HG03066 (cell line): Measurements from ENCODE around the gene VDR.
"Not testable (repeated sequence)": the region's sequence is repeated elsewhere in the genome, so short reads cannot be mapped to it uniquely, and the experiment has no call there.

Source experiments
- ATAC-seq: cut with Tn5 transposase; IDR thresholded peaks from one replicate; pipeline ENCODE4 v1.9.1; 2021; ENCODE audit warnings: low read depth; ENCODE audit not compliant: unreplicated experiment

VDR gene

DNA sequence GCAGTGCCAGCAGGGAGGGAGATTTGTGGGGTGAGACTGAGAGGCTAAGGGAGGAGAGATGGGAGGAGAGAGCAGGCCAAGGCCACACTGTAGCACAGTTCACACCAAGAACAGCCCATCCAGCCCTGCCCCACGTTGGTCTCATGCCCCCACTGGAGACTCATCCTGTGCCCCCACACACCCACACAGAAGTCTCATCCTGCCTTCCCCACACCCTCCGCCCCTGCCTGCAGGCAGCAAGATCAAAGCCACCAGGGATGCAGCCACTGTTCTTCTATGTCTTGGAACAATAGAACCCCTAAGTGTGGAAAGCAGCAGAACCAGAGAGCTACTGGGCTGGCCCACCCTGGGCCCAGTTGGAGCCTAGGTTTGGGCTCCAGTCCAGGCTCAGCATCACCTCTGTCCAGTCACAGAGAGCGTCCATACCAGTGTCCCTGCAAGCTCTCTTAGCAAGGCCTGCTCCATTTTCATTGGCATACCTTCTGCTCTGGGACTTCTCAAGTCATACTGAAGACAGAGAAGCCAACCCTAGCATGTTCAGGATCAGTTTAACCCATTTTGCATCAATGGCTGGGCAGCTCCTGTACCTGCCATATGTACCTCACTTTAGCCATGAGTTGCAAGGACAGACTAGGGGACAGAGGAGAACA is 53.4 kb downstream of the VDR start:
- ATAC-seq, result no peak

DNA sequence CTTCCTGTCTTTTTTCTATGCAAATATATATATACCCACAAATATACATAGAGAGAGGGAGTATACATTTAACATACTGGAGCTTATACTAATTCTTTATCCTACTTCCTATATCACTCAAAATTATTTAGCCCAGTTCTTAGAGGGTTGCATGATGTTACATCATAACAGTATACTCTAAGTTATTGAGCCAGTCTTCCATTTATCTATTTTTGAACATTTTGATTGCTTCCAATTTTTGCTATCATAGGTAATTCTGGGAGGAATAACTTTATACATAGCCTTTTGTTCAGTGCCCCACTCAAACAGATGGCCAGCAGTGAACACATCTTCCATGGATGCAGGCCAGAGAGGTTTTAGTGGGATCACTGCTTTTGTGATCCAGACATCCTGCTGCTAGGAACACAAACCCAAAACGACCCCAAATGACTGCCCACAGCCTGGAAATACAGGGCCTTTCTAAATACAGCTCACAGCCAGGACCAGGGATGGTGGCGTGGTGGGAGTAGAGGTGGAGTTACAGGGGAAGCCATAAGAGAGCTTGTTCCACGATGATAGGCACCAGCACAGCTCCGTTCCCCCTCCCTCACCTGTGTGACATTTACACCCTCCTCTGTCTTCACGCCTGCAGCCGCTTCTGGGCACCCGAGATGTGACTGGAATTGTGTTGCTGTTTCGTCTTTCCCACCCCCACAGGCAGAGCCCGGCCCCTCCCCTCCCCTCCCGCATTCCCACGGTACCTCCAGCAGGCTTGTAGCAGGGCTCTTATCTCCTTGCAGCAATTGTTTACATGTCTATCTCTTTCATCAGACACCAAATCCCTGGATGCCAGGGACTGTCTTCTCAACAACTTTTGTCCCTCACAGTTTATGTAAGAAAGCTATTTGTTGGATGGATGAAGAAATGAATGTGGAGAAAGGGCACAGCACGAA is 54.4 kb downstream of the VDR start:
- ATAC-seq, result no peak

DNA sequence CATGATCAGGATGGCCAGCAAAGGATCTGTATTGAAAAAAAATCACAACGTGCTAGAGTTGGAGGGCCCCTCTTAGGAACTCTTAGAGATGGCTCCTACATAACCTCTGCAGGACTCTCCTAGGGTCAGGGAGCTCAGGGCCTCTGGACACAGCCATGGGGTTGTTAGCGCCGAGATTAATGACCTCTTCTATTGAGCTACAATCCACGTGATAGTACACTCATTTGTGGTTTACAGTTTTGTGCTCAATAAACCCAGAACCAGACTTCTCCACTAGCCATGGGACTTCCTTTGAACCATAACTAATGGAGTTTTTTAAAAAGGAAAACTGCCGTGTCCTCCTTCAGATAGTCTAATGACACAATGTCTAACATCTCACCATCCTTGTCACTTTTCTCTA is 55.5 kb downstream of the VDR start:
- no peak for ATAC-seq

DNA sequence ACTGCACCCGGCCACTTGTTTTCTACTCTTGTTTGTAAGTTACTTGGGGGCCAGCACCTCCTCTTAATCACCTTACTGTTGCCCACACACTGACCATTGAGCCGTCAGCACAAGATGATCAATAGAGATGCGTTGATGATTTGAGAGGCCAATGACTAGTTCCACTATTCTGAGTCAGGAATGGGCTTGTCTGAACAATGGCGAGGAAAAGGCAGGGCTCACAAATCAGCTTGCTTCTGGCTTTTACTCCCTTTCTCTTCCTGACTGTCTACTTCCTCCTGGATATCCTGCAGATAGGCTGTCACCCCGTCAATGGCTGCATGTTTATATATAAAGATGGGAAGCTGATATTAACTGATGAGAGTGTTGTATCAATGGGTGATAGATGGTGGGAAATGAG is 55.9 kb downstream of the VDR start:
- no peak for ATAC-seq

DNA sequence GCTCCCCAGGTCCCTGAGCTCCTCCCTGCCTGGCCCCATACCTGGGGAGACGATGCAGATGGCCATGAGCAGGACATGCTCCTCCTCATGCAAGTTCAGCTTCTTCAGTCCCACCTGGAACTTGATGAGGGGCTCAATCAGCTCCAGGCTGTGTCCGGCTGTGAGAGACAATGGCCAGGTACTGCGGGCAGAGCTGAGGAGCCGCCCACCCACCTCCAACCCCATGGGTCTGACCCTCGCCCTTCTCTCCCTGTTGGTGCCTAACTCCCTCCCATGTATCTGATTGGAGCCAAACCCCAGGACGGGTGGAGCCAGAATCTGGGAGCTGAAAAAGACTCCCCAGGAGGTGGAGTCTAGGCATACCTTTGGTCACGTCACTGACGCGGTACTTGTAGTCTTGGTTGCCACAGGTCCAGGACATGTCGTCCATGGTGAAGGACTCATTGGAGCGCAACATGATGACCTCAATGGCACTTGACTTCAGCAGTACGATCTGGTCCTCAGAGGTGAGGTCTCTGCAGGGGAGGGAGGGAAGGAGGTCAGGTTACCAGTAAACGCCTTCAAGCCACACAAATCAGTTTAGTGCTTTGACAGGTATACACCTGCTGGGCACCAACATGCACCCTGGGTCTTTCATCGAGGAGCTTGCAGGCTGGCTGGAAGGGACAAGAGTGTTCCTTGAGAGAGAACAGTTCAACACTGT is 58.3 kb downstream of the VDR start:
- ATAC-seq, result no peak

DNA sequence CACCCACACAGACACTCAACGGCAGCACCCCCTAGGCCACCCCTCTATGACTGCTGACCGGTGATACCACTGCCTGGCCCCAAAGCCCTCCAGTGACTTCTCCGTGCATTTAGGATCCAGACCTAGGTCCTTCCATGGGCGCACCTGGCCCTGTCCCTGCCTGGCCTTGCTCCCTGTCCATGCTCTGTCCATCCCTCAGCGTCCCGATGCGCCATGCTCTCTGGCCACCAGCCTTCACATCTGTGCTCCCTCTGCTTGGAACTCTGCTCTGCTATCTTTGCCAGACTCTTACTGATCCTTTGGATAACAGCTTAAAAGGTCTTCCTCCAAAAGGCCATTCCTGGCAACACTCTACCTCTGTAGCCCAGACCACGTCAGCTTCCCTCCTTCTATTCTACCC is 59.7 kb downstream of the VDR start:
- ATAC-seq, result no peak

DNA sequence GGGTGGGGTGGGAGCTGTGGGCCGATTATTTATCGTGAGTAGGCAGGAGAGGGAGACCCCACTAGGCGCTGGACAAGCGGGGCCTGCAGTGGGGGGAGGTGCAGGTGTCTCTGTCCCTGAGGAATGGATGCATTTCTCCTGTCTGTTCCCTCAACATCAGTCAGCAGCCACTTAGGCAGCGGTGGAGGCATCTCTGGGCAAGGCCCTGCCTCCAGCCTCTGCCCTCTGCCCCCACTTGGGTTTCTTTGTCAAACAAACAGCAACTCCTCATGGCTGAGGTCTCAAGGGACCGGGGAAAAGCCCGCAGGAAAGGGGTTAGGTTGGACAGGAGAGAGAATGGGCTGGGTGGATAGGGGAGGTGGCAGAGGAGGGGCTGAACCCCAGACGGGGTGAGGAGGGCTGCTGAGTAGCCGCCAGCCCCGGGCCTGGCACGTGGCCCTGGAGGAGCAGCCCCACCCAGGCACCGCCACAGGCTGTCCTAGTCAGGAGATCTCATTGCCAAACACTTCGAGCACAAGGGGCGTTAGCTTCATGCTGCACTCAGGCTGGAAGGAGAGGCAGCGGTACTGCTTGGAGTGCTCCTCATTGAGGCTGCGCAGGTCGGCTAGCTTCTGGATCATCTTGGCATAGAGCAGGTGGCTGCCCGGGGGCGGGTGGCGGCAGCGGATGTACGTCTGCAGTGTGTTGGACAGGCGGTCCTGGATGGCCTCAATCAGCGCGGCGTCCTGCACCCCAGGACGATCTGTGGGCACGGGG is 60.4 kb downstream of the VDR start:
- no peak for ATAC-seq

DNA sequence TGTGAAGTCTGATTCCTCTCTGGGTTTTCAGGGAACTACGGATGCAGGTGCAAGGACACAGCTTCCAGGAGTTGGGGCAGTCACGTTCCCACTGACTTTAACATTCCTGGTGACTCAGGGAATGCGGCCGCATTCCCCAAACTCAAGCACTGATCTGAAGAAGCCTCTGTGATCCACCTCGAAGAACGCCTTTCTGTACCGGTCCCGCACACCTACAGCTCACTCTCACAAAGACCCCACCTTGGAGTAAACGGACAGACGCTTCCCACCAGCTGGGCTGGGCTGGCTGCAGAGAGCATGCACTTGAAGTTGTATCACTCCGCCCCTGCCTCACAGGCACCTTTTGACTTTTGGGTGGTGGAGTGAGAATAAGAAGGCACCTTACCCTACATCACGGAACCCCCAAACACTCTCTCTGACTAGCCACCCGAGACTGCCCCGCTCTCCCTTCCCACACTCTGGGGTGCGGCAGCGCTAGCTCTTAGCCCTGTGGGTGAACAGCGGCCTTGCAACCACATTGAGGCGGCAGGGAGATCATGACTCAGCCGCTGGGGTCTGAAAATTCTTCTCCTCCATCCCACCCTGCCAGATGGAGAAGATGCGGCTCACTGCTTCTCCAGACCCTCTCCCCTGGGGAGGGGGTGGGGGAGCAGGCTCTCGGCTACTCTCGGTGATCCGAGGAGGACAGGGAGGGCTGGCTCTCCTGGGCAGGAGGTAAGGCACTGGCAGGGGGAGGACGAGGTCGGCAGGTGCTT is 61.4 kb downstream of the VDR start:
- no peak for ATAC-seq

DNA sequence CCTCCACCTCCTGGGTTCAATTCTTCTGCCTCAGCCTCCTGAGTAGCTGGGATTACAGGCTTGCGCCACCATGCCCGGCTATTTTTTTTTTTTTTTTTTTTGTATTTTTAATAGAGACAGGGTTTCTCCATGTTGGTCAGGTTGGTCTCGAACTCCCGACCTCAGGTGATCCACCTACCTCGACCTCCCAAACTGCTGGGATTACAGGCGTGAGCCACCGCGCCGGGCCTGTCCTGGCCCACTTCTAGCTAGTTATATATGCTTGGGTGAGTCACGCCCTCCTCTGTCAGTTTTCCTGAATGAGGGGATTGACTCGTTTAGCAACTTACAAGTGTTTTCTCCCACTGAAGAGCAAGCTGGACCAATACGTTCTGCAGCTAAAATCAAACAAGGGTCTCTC is 62.3 kb downstream of the VDR start:
- not testable (repeated sequence) for ATAC-seq

DNA sequence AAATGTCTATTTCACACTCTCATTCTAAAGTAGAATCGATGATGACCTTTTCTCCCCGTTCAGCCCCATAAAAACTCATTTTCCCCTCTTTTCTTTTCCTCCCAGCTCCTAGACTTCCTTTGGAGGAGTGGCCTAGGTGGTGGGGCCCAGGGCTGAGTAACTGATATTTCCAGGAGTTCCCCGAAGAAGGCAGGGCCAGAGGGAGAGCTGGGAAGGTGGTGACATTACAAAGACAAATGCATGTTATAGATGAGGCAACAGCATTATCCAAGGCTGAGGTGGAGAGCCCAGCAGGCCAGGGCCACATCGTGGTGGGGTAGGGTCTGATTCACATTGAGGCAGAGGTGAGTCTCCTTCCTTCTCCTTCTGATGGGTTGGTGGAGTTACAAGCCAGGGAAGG is 62.9 kb downstream of the VDR start:
- no peak for ATAC-seq

DNA sequence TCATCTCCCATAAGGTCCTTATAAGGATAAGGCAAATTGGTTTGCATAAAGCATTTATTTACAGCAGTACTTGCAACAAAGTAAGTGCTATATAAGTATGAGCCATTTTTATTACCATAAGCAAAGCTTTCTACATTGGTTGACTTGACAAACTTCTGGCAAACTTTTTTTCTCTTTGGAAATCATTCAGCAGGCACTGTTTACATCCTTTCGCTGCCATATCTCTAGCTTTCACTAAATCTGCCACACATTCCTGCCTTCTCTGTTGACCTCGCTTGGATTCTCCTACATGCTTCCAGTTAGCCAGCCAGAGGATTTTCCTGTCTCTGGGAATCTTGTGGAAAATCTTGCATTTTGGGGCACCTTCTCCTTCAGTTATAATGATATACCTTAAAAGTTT is 63.3 kb downstream of the VDR start:
- ATAC-seq, result no peak

DNA sequence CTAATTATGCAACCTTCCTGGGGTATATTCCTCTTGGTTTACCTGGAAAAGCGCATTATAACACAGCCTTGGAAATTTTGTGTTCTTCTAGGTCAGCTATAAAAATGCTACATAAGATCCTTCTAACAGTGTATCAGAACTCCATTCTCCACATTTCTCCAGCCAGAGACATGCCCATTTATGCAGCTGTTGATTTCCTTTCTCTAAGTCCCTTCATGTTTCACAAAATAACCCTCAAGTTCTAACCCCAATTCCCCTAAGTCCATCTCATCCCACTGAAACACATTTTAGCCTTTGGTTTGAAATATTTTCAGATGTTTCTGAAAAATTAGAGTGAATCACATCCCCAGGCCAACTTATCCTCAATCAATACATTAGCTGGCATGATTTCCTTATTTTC is 64.2 kb downstream of the VDR start:
- ATAC-seq, result no peak

DNA sequence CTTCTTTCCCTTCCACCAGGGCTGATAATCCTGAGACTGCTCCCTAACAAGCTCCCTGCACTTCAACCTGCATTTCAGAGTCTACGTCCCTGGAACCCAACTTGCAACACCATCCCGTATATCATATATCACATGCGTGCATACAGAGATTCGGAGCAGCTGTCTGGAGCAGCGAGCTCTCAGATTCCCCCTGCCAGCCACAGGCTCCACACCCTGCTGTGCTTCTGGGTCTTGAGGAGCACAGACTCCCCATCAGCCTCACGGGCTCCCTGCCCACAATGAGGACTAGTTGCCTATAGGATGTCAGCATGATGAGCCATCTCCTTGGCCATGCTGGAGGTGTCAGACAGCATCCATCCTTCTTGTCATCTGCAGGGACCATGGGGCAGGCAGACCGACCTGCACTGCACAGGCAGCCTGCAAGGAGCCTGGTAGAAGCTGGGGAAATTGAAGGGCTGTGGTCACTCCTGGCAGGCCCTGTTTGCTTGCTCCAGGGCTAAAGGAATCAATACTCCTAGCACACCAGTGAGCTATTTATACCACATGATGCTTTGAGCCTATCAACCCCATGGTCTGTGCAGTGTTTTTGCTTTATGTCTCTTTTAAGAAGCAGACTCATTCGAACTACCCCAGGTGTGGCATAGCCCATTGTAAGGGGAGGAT is 65.4 kb downstream of the VDR start:
- ATAC-seq, result no peak

DNA sequence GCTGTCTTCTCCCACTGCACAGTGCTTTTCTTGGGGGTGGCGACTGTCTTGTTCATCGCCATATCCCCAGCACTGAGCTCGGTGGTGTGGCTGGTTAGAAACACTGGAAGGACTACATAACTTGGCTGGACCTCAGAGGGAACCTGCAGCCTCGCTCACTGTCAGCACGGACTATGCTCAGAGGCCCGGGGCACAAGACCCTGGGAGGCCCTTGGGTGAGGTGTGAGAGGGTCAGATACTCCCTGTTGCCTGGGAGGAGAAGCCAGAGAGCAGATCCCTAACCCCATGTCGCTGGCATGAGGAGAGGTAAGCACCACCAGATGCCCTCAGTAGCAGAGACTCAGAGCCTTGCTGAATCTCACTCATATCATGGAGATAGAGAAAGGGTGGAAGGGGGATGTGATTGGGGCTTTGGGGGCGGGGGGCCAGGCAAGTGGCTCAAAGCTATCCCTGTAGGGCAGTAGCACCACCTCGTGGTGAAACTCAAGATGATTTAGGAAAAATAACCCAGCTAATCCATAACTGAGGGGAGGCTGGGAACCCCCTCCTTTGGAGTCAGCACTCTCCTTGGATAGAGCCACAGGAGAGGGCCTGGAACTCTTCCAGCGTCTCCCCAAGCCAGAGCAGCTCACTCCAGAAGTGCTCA is 66.4 kb downstream of the VDR start:
- ATAC-seq, result no peak

DNA sequence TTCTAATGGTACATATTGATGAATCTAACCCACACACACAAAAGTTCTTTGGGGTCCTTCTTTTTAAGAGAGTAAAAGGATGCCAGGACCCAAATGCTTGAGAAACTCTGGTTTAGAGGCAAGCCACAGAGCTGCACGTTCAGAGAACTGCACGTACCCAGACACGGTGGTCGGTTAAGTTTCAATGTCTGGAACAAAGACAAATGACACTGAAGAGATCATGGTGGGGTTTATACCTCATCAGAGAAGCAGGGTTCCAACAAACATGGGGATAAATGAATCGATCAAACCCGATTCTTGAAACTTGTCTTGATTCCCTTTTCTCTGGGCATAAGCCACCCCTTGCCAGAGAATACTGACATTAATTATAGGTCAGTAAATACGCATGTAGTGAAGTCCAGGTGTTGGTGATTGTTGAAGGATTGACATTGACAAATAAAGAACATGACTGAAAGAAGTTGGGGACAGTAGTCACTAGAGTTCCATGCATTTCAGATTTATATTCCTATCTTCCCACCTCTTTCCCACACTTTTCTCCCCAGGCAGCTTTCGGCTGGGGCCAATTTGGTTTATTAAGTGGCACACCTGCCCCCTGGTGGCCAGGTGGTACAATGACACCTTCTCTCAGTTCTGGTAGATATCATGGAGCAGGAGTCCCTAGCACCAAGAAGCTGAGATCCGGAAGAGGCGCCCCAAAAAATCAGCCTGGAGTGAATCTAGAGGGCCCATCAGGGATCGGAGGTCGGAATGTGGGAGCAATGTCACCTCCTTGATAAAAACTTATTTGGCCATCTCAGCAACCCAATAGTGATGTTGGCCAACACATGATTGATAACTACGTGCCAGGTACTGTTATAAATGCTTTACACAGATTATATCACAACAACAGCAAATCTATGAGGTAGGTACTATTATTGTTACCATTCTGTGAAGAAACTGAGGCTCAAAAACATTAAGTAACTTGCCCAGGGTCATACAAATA is 67.3 kb downstream of the VDR start:
- no peak for ATAC-seq

DNA sequence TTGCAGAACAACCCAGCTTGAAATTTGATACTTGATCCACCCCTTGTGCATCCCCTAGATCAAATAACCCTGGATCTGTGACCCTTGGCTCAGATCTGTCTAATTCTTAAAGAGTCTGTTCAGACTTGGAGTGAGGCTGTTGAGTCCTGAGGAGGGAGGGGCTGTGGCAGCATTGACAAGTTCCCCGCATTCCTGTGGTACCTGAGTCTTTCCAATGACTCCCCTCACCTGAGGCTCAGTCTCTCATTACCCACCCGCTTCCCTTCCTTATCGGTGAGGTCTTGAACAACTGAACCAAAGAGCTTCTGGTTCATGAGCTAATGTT is 69.0 kb downstream of the VDR start:
- no peak for ATAC-seq

DNA sequence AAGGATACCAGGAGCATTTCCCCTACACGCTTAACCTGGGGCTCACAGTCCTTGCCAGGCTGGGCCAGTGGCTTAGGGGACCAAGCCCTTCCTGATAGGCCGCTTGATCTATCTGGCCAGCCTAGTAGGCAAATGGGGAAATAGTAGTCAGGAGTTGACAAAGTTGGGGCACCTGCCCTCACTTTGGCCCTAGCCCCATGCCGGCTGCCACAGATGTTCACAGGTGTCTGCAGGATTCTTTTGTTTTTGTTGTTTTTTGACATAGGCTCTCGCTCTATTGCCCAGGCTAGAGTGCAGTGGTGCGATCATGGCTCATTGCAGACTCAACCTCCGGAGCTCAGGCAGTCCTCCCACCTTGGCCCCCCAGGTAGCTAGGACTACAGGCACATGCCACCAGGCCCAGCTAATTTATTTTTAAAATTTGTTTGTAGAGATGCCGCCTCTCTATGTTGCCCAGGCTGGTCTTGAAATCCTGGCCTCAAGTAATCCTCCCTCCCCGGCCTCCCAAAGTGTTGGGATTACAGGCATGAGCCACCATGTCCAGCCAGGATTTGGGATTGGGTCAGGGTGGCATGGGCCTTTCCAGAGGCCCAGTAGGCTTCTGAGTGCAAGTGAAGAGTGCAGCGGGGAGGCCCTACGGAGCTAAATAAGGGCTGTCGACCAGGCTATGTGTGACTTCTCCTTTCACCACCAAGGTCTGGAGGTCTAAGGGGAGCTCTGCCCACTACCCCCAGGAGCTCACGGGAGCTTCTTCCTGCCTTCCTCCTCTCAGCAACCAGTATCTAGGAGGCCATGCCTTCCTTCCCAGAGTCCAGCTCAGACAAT is 69.6 kb downstream of the VDR start:
- ATAC-seq, result no peak
